Nephron progenitor cell (in vitro differentiated cells): Measurements from ENCODE around the gene LPAR1.
"Not testable (repeated sequence)": the region's sequence is repeated elsewhere in the genome, so short reads cannot be mapped to it uniquely, and the experiment has no call there.

Experiments
- DNase-seq: peaks from one replicate; pipeline ENCODE4 v3.0.0; 2021
- H3K27ac Mint-ChIP-seq: 2 replicates; pipeline ENCODE4 v1.8.0; 2021; ENCODE audit warnings: mild to moderate bottlenecking, moderate library complexity, mixed read lengths
- H3K27me3 Mint-ChIP-seq: 2 replicates; pipeline ENCODE4 v1.8.0; 2021; ENCODE audit warnings: mild to moderate bottlenecking, low read depth, mixed read lengths; ENCODE audit not compliant: poor library complexity
- H3K36me3 Mint-ChIP-seq: 2 replicates; pipeline ENCODE4 v1.8.0; 2021; ENCODE audit warnings: low read depth, mixed read lengths
- H3K4me1 Mint-ChIP-seq: 2 replicates; pipeline ENCODE4 v1.8.0; 2021; ENCODE audit warnings: mixed read lengths
- H3K4me3 Mint-ChIP-seq: 2 replicates; pipeline ENCODE4 v1.8.0; 2021; ENCODE audit warnings: mild to moderate bottlenecking, moderate library complexity, mixed read lengths
- H3K9me3 Mint-ChIP-seq: 2 replicates; pipeline ENCODE4 v1.8.0; 2021; ENCODE audit warnings: mild to moderate bottlenecking, moderate library complexity, mixed read lengths
- TF ChIP-seq, protein P1 (sequence below): fragments of 200-600 bp; sonication (generic); IDR thresholded peaks from 2 replicates; pipeline ENCODE4 v1.5.0; 2021; ENCODE audit warnings: antibody characterized with exemption

The LPAR1 gene

DNA sequence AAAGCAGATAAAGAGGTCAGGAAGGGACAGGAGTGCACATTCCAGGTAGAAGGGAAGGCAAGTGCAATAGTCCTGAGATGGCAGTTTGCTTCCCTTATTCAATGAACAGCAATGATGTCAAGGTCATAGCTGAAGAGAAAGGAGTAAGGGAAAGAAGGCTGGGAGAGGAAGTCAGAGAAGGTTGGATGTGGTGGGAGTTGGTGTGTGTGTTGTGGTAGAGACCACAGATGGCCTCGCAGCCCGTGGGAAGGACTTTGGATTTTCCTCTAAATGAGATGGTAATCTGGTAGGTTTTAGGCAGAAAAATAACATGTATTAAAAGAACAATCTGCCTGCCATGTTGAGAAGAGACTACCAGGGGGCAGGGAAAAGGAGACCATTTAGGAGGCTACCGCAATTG, 25.1 kb upstream of the LPAR1 start:
- no peaks in the 10 kb centered on the region for H3K36me3 Mint-ChIP-seq
- peaks cover 10% of the 10 kb centered on the region for H3K9me3 Mint-ChIP-seq
- H3K4me3 Mint-ChIP-seq: no peak overlapping the region
- H3K27me3 Mint-ChIP-seq: peaks cover 27% of the 10 kb centered on the region
- H3K27ac Mint-ChIP-seq: peak overlapping the region; percentile 11
- no peaks in the 10 kb centered on the region for H3K4me1 Mint-ChIP-seq
- TF ChIP-seq, protein P1, sequence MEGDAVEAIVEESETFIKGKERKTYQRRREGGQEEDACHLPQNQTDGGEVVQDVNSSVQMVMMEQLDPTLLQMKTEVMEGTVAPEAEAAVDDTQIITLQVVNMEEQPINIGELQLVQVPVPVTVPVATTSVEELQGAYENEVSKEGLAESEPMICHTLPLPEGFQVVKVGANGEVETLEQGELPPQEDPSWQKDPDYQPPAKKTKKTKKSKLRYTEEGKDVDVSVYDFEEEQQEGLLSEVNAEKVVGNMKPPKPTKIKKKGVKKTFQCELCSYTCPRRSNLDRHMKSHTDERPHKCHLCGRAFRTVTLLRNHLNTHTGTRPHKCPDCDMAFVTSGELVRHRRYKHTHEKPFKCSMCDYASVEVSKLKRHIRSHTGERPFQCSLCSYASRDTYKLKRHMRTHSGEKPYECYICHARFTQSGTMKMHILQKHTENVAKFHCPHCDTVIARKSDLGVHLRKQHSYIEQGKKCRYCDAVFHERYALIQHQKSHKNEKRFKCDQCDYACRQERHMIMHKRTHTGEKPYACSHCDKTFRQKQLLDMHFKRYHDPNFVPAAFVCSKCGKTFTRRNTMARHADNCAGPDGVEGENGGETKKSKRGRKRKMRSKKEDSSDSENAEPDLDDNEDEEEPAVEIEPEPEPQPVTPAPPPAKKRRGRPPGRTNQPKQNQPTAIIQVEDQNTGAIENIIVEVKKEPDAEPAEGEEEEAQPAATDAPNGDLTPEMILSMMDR: no peak
- DNase-seq: no peak

- H3K9me3 Mint-ChIP-seq: peaks cover 13% of the 10 kb centered on the region
- no peaks in the 10 kb centered on the region for H3K4me1 Mint-ChIP-seq
- no peak overlapping the region for H3K4me3 Mint-ChIP-seq
- H3K27me3 Mint-ChIP-seq: peaks cover 13% of the 10 kb centered on the region
- TF ChIP-seq, protein P1: no peak
- DNase-seq: no peak
- no peak overlapping the region for H3K27ac Mint-ChIP-seq
- H3K36me3 Mint-ChIP-seq: no peaks in the 10 kb centered on the region
Observed at GRCh38 chr9:111058166-111058565, 19.9 kb upstream of the LPAR1 start.

- DNase-seq: no peak
- H3K27ac Mint-ChIP-seq: no peak overlapping the region
- peaks cover 3% of the 10 kb centered on the region for H3K27me3 Mint-ChIP-seq
- H3K9me3 Mint-ChIP-seq: peaks cover 13% of the 10 kb centered on the region
- no peak overlapping the region for H3K4me3 Mint-ChIP-seq
- no peaks in the 10 kb centered on the region for H3K4me1 Mint-ChIP-seq
- no peaks in the 10 kb centered on the region for H3K36me3 Mint-ChIP-seq
- TF ChIP-seq, protein P1: no peak
Observed at GRCh38 chr9:111056538-111056937, 18.3 kb upstream of the LPAR1 start.

DNA sequence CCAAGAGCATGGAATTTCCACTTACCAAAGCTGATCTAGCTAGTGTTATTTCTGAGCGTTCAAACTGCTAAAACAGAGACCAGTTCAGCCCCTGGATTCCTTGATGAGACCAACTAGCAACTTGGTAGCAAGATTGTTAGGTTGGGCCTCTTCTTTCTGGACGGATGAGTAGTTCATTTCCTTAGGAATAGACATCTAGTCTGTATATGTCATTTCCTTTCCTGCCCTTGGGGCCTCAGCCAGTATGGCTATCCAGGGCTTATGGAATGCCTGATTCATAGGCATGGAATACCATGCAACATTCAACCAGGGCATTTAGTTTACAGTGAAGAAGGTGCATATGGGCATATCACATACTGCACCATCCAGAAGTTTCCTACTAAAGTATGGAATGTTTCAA, 14.5 kb upstream of the LPAR1 start:
- H3K4me3 Mint-ChIP-seq: no peak overlapping the region
- no peaks in the 10 kb centered on the region for H3K36me3 Mint-ChIP-seq
- no peaks in the 10 kb centered on the region for H3K4me1 Mint-ChIP-seq
- H3K9me3 Mint-ChIP-seq: no peaks in the 10 kb centered on the region
- TF ChIP-seq, protein P1: no peak
- no peak overlapping the region for H3K27ac Mint-ChIP-seq
- no peak for DNase-seq
- peaks cover 3% of the 10 kb centered on the region for H3K27me3 Mint-ChIP-seq

DNA sequence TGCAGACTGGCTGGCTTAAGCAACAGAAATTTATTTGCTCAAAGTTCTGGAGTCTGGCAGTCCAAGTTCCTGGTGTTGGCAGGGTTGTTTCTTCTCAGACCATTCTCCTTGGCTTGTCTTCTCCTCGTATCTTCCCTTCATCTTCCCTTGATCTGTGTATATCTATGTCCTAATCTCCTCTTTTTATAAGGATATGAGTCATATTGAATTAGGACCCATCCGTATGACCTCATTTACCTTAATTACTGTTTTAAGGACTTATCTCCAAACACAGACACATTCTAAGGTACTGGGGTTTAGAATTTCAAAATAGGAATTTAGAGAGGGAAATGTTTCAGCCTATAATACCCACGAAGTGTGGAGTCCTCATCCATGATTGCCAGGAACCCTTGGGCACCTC, 13.1 kb upstream of the LPAR1 start:
- Mint-ChIP-seq H3K27me3 (peaks cover 6% of the 10 kb centered on the region), H3K4me1 (no peaks in the 10 kb centered on the region), H3K9me3 (peaks cover 13% of the 10 kb centered on the region), H3K36me3 (no peaks in the 10 kb centered on the region), H3K27ac (no peak overlapping the region), H3K4me3 (no peak overlapping the region)
- no peak for DNase-seq
- TF ChIP-seq, protein P1: no peak

DNA sequence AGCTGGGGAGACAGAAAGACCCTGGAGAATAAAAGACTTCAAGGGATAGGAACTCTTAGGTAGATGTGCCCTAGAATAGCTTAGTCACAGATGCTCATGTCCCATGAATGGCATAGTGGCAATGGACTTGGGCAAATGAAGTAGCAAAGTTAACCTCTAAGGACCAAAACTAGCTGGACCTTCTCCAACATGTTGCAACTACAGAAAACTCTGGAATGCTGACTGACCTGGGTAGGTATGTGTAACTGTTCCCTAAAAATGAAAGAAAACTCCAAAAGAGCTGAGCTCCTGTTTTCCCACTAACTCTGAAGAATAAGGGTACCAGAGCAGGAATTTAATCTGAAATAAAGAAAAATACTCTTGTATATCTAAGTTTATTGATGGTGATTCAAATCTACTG, 12.5 kb upstream of the LPAR1 start:
- no peaks in the 10 kb centered on the region for H3K36me3 Mint-ChIP-seq
- no peak for DNase-seq
- TF ChIP-seq, protein P1: no peak
- peaks cover 6% of the 10 kb centered on the region for H3K27me3 Mint-ChIP-seq
- no peak overlapping the region for H3K27ac Mint-ChIP-seq
- no peaks in the 10 kb centered on the region for H3K4me1 Mint-ChIP-seq
- peaks cover 16% of the 10 kb centered on the region for H3K9me3 Mint-ChIP-seq
- no peak overlapping the region for H3K4me3 Mint-ChIP-seq

DNA sequence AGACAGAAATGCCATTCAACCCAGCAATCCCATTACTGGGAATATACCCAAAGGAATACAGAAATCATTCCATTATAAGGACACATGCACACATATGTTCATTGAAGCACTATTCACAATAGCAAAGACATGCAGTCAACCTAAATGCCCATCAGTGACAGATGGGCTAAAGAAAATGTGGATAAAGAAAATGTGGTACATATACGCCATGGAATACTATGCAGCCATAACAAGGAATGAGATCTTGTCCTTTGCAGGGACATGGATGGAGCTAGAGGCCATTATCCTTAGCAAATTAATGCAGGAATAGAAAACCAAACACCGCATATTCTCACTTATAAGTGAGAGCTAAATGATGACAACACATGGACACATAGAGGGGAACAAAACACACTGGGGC, 9.0 kb upstream of the LPAR1 start:
- not testable (repeated sequence) for H3K27me3 Mint-ChIP-seq, H3K36me3 Mint-ChIP-seq, H3K27ac Mint-ChIP-seq, H3K4me1 Mint-ChIP-seq, H3K4me3 Mint-ChIP-seq, DNase-seq
- peaks cover 25% of the 10 kb centered on the region for H3K9me3 Mint-ChIP-seq
